Prostate gland (tissue), 2 donors: ENCODE measurements around the gene OXLD1. TPM values are rescaled to one million over a fixed set of nuclear protein-coding genes. Genes with fewer than 3 reads are reported as not detected.

ENCODE experiments used
- DNase-seq: peaks from one replicate; pipeline ENCODE4 v3.0.0-alpha.2; 2019; ENCODE audit warnings: low spot score
- H3K27ac ChIP-seq, 2 donors: fragments of 200-600 bp; sonication (generic); 2 replicates each; pipeline ENCODE4 v1.5.1; 2017 to 2019
- H3K27me3 ChIP-seq: fragments of 200-600 bp; sonication (generic); replicated peaks from 2 replicates; pipeline ENCODE4 v1.5.1; 2019; ENCODE audit not compliant: insufficient read depth
- H3K36me3 ChIP-seq, 2 donors: fragments of 200-600 bp; sonication (generic); 1 replicate in 1 of 2; 2 replicates in 1 of 2; pipeline versions ENCODE4 v1.5.1 to v1.8.1; 2017 to 2019
- H3K4me1 ChIP-seq: fragments of 200-600 bp; sonication (generic); replicated peaks from 2 replicates; pipeline ENCODE4 v1.5.1; 2019
- H3K4me3 ChIP-seq, 2 donors: fragments of 200-600 bp; sonication (generic); 2 replicates each; pipeline ENCODE4 v1.5.1; 2017 to 2019
- H3K9me3 ChIP-seq: fragments of 200-600 bp; sonication (generic); 2 replicates; pipeline ENCODE4 v1.5.1; 2017
- CTCF ChIP-seq, 4 experiments: fragments of 200-600 bp in 2 of 4; fragments of 450-650 bp in 2 of 4; sonication (generic) in 2 of 4; IDR thresholded peaks; 1 replicate in 3 of 4; 2 replicates in 1 of 4; pipeline ENCODE4 v1.5.1; 2016 to 2019; ENCODE audit warnings: antibody characterized with exemption in 4 of 4, mild to moderate bottlenecking in 2 of 4, moderate library complexity in 2 of 4
- POLR2A ChIP-seq: fragments of 450-650 bp; IDR thresholded peaks from one replicate; pipeline ENCODE4 v1.6.1; 2016; ENCODE audit warnings: antibody characterized with exemption, mild to moderate bottlenecking
- POLR2AphosphoS5 ChIP-seq: sonication (generic); formaldehyde crosslinking; IDR thresholded peaks from one replicate; pipeline ENCODE4 v1.6.1; 2017; ENCODE audit warnings: antibody characterized with exemption
- WGBS: methylation state at CpG from one replicate; pipeline ENCODE4 v1.1.5; 2018; 5-methylcytosine and 5-hydroxymethylcytosine counted together
- intact Hi-C: fragments of 100-400 bp; cut with DNase I; formaldehyde crosslinking; loops from one replicate; pipeline ENCODE4 v1.14.2; 2022
- total RNA-seq, 2 donors: library from RNA; depleted of rRNA; stranded (reverse); fragments of >200 nt; gene quantifications; one replicate each; pipeline ENCODE4 v1.1.0, GENCODE V29; 2016

OXLD1 gene
- total RNA-seq, 2 donors from 2014 or later = 52.5 to 59.2 TPM

GRCh38 chr17:81690549-81690948 lies 24.1 kb upstream of the OXLD1 start:
- intact Hi-C loops = no loop called here
- H3K4me1 ChIP-seq = no peaks in the 10 kb centered on the region
- H3K27me3 ChIP-seq = no peaks in the 10 kb centered on the region
- WGBS = 81% methylated on average over 14 of the region's 17 CpGs
- peaks cover 15 to 66% of the 10 kb centered on the region in 2 donors for H3K36me3 ChIP-seq
- no peak overlapping the region for H3K27ac ChIP-seq
- TF ChIP-seq CTCF (IDR thresholded peaks at IDR 0.05) = no peak
- no peak for TF ChIP-seq POLR2A
- TF ChIP-seq POLR2AphosphoS5 = no peak
- no peak for DNase-seq
- no peak overlapping the region for H3K4me3 ChIP-seq
- no peaks in the 10 kb centered on the region for H3K9me3 ChIP-seq

- no peak for DNase-seq
- Histone ChIP-seq H3K4me3 (no peak overlapping the region), H3K4me1 (peaks cover 3% of the 10 kb centered on the region), H3K9me3 (no peaks in the 10 kb centered on the region), H3K36me3 (peaks cover 12 to 61% of the 10 kb centered on the region in 2 donors), H3K27me3 (no peaks in the 10 kb centered on the region), H3K27ac (no peak overlapping the region)
- 90% methylated on average over 18 of the region's 18 CpGs for WGBS
- intact Hi-C loops = no loop called here
- TF ChIP-seq POLR2AphosphoS5 (no peak), POLR2A (no peak), CTCF (IDR thresholded peaks at IDR 0.05) (no peak)
Measured at GRCh38 chr17:81690066-81690465, 23.7 kb upstream of the OXLD1 start.

- no peaks in the 10 kb centered on the region for H3K9me3 ChIP-seq
- peaks cover 11% of the 10 kb centered on the region for H3K4me1 ChIP-seq
- DNase-seq = no peak
- H3K27ac ChIP-seq = no peak overlapping the region
- TF ChIP-seq POLR2A = no peak
- TF ChIP-seq POLR2AphosphoS5 = no peak
- no peak for TF ChIP-seq CTCF (IDR thresholded peaks at IDR 0.05)
- peaks cover 3 to 51% of the 10 kb centered on the region in 2 donors for H3K36me3 ChIP-seq
- intact Hi-C loops = no loop called here
- WGBS = 59% methylated on average over 14 of the region's 14 CpGs
- no peak overlapping the region for H3K4me3 ChIP-seq
- H3K27me3 ChIP-seq = no peaks in the 10 kb centered on the region
Measured at GRCh38 chr17:81688616-81689015, 22.2 kb upstream of the OXLD1 start.

- no peaks in the 10 kb centered on the region for H3K9me3 ChIP-seq
- no peak for DNase-seq
- H3K4me3 ChIP-seq = no peak overlapping the region
- TF ChIP-seq CTCF (IDR thresholded peaks at IDR 0.05) (no peak), POLR2A (no peak), POLR2AphosphoS5 (no peak)
- peaks cover 11% of the 10 kb centered on the region for H3K4me1 ChIP-seq
- no peaks in the 10 kb centered on the region for H3K27me3 ChIP-seq
- no peak overlapping the region for H3K27ac ChIP-seq
- peaks cover 3 to 51% of the 10 kb centered on the region in 2 donors for H3K36me3 ChIP-seq
- intact Hi-C loops = no loop called here
- WGBS = 95% methylated on average over 29 of the region's 41 CpGs
Measured at GRCh38 chr17:81687770-81688541, 21.6 kb upstream of the OXLD1 start.

- DNase-seq = no peak
- no peak overlapping the region for H3K4me3 ChIP-seq
- no peaks in the 10 kb centered on the region for H3K9me3 ChIP-seq
- TF ChIP-seq POLR2AphosphoS5 (no peak), POLR2A (no peak), CTCF (IDR thresholded peaks at IDR 0.05) (no peak)
- no peaks in the 10 kb centered on the region for H3K27me3 ChIP-seq
- 85% methylated on average over 17 of the region's 20 CpGs for WGBS
- peaks cover 11% of the 10 kb centered on the region for H3K4me1 ChIP-seq
- no peak overlapping the region for H3K27ac ChIP-seq
- peaks cover 3 to 42% of the 10 kb centered on the region in 2 donors for H3K36me3 ChIP-seq
- intact Hi-C loops = no loop called here
Measured at GRCh38 chr17:81686614-81687013, 20.2 kb upstream of the OXLD1 start.
